ENCODE data around the gene CFAP53. TPM values are rescaled to one million over a fixed set of nuclear protein-coding genes. Genes with fewer than 3 reads are reported as not detected.
"Not testable (repeated sequence)": the region's sequence is repeated elsewhere in the genome, so short reads cannot be mapped to it uniquely, and the experiment has no call there.

The CFAP53 gene
- total RNA-seq, 4 donors from 2014 or later, result 0.40 TPM; not detected in 3

DNA sequence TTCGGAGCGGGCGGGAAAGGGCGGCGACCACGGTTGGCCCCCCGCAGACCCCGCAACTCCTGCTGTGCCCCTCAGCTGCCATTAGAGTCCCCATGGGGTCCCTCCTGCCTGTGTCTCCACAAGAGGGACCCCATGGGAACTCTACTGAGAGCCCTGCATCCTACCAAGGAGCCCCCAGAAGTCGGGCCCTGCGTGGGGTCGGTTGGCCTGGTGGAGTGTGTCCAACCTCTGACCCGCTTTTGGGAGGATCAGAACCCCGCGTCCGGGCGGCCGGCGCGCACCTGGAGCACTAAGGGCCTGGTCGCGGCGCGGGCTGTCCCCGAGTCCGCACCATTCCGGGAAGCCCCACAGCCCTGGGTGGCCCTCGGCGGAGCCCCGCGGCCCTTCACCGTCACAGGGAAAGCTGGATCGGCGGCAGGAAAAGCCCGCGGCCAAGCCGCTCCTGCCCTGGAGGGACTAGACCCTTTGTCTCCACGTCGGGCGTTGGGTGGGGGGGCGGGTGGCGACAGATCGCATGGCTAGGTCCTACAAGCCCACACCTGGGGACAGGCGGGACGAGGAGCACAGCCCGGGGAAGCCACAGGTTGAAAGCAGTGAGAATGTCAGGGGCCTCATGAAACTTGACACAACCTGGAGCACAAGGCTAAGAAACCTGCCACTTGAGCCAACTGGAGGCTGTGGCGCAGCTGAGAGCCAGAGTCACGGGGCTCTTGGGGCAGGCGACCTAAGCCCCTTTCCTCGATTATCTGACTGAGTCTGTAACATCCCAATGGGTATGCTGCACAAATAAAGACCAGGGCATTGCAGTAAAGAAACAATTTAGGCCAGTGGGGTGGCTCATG is 32.4 kb upstream of the CFAP53 start:
- Histone ChIP-seq H3K36me3 (no peaks in the 10 kb centered on the region), H3K27ac (replicated peaks in 1 of 4) (no peak overlapping the region), H3K27me3 (peaks cover 0 to 48% (median 11%) of the 10 kb centered on the region in 4 donors), H3K9me3 (no peaks in the 10 kb centered on the region), H3K4me1 (peaks cover 5 to 14% (median 13%) of the 10 kb centered on the region in 4 donors), H3K4me3 (peak overlapping the region; percentile 48 to 54 (median 49))
- WGBS, result 63% methylated on average over 7 of the region's 49 CpGs
- intact Hi-C loops (cut with DNase I), result no loop called here
- TF ChIP-seq, protein P1, sequence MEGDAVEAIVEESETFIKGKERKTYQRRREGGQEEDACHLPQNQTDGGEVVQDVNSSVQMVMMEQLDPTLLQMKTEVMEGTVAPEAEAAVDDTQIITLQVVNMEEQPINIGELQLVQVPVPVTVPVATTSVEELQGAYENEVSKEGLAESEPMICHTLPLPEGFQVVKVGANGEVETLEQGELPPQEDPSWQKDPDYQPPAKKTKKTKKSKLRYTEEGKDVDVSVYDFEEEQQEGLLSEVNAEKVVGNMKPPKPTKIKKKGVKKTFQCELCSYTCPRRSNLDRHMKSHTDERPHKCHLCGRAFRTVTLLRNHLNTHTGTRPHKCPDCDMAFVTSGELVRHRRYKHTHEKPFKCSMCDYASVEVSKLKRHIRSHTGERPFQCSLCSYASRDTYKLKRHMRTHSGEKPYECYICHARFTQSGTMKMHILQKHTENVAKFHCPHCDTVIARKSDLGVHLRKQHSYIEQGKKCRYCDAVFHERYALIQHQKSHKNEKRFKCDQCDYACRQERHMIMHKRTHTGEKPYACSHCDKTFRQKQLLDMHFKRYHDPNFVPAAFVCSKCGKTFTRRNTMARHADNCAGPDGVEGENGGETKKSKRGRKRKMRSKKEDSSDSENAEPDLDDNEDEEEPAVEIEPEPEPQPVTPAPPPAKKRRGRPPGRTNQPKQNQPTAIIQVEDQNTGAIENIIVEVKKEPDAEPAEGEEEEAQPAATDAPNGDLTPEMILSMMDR (IDR thresholded peaks at IDR 0.05), result no peak
- TF ChIP-seq EP300 (IDR thresholded peaks at IDR 0.05) (no peak), POLR2A (IDR thresholded peaks at IDR 0.05; ENCODE audit: low read depth) (no peak), POLR2AphosphoS5 (IDR thresholded peaks at IDR 0.05) (no peak)
- no peak for DNase-seq (ENCODE audit: extremely low spot score)

DNA sequence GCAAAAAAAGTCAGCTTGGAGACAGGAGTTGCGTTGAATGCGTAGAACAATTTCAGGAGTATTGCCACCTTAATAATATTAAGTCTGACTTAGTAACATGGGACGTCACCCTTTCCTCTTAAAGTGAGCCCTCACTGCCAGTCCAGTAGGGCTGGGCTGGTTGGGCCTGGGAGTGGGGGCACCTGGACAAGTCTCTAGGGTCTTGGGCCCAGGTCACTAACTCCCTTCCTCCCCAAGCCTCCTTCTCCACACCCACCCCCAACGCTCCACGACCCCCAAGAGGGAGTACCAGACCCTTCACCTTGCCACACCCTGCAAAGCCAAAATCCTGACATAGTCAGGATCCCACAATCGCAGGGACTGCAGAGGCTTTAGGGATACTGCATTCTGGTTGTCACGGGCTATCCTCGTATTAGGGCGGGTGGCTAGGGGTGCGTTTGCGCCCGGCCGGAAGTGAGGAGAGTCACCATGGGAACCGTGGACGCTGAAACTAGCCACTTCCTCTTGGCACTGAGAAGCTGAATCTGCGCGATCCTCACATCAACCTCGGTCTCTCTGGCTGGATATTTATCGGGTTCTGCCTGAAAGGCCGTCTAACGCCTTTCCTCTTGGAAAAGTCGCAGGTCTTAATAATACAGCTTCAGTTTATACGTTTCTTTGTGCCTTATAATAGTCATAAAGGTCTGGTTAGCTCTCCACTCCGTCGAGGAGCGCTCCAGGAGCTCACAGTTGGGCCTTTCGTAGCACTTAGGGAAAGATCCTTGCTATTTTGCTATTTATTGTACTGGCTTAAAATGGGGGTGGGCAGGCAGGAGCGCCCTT is 31.5 kb upstream of the CFAP53 start:
- intact Hi-C loops (cut with DNase I), result no loop called here
- Histone ChIP-seq H3K4me3 (peak overlapping the region; percentile 48 to 54 (median 49)), H3K27me3 (peaks cover 0 to 40% (median 11%) of the 10 kb centered on the region in 4 donors), H3K36me3 (no peaks in the 10 kb centered on the region), H3K27ac (replicated peaks in 1 of 4) (no peak overlapping the region), H3K4me1 (peaks cover 5 to 14% (median 13%) of the 10 kb centered on the region in 4 donors), H3K9me3 (no peaks in the 10 kb centered on the region)
- TF ChIP-seq POLR2A (IDR thresholded peaks at IDR 0.05; ENCODE audit: low read depth) (no peak), POLR2AphosphoS5 (IDR thresholded peaks at IDR 0.05) (peak in 1 of 2 donors; percentile 30), EP300 (IDR thresholded peaks at IDR 0.05) (no peak)
- TF ChIP-seq, protein P1 (IDR thresholded peaks at IDR 0.05), result no peak
- 9% methylated on average over 27 of the region's 28 CpGs for WGBS
- DNase-seq (ENCODE audit: extremely low spot score), result no peak

DNA sequence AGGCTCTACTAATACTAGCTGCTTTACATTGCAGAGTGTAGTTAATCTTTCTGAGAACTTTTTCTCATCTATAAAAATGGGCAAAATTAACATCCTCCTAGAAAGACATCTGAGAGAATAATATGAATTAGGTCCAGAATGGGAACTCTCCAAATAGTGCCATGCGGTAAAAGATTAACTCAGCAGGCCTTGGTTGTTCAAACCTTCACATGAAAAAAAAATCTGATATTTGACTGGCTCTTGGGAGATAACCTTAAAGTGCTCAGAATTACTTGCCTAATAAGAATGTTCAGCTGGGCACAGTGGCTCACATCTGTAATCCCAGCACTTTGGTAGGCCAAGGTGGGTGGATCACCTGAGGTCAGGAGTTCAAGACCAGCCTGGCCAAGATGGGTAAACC is 26.7 kb upstream of the CFAP53 start:
- WGBS, result 88% methylated on average over 1 of the region's 1 CpG
- Histone ChIP-seq H3K4me1 (peaks cover 5 to 13% (median 8%) of the 10 kb centered on the region in 4 donors), H3K27ac (replicated peaks in 1 of 4) (no peak overlapping the region), H3K36me3 (no peaks in the 10 kb centered on the region), H3K4me3 (no peak overlapping the region), H3K9me3 (no peaks in the 10 kb centered on the region), H3K27me3 (peaks cover 0 to under 1% (median 0%) of the 10 kb centered on the region in 4 donors)
- no peak for DNase-seq (ENCODE audit: extremely low spot score)
- TF ChIP-seq POLR2A (IDR thresholded peaks at IDR 0.05; ENCODE audit: low read depth) (no peak), EP300 (IDR thresholded peaks at IDR 0.05) (no peak), POLR2AphosphoS5 (IDR thresholded peaks at IDR 0.05) (no peak)
- TF ChIP-seq, protein P1 (IDR thresholded peaks at IDR 0.05), result no peak
- intact Hi-C loops (cut with DNase I), result loop anchor here (5.0 kb wide), 1 partner anchor 79 kb away; no protein-coding TSS in a partner anchor

DNA sequence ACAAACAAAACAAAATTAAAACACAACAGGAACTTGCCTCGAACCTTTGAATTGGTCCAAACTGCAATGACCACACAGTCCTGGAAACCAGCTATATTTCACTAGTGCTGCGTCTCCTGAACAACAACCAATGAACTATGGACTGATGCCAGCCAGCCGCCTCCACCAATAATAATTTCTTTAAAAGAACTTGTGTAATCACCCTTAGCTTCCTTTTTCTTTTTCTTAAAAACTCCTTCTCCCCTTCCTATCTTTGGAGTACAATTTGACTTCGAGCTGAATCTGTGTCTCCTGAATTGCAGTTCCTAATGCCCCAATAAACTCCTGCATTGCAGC is 22.8 kb upstream of the CFAP53 start:
- no peak overlapping the region for H3K4me3 ChIP-seq
- intact Hi-C loops (cut with DNase I), result loop anchor here (10.0 kb wide), 4 partner anchors 474 to 906 kb away; partner anchors contain the start of genes ACAA2, ME2, MEX3C and RPL17
- H3K27ac ChIP-seq (replicated peaks in 1 of 4), result no peak overlapping the region
- peaks cover 4 to 20% (median 19%) of the 10 kb centered on the region in 4 donors for H3K36me3 ChIP-seq
- TF ChIP-seq, protein P1 (IDR thresholded peaks at IDR 0.05), result no peak
- TF ChIP-seq POLR2AphosphoS5 (IDR thresholded peaks at IDR 0.05), result no peak
- TF ChIP-seq EP300 (IDR thresholded peaks at IDR 0.05), result no peak
- TF ChIP-seq POLR2A (IDR thresholded peaks at IDR 0.05; ENCODE audit: low read depth), result no peak
- 71% methylated on average over 4 of the region's 4 CpGs for WGBS
- DNase-seq (ENCODE audit: extremely low spot score), result no peak
- peaks cover 5 to 18% (median 16%) of the 10 kb centered on the region in 4 donors for H3K4me1 ChIP-seq
- H3K27me3 ChIP-seq, result no peaks in the 10 kb centered on the region
- no peaks in the 10 kb centered on the region for H3K9me3 ChIP-seq

DNA sequence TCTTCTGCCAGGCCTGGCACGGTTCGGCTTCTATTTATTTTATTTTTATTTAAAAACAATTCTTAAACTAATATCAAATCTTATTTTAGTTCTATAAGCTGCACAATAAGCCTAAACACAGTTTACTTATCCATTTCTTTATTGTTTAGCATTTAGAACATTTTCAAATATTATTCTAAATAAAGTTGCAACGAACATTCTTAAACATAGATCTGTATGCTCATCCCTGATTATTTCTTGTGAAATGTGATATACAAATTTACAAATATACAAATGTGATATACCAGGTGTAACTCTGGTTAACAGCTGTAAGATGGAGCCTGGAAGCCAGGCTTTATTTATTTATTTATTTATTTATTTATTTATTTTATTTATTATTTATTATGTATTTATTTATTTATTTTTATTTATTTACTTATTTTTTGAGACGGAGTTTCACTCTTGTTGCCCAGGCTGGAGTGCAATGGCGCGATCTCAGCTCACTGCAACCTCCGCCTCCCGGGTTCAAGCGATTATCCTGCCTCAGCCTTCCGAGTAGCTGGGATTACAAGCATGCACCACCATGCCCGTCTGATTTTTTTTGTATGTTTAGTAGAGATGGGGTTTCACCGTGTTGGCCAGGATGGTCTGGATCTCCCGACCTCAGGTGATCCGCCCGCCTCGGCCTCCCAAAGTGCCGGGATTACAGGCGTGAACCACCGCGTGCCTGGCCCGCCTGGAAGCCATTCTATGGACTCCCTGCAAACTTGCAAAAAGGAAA is 22.2 kb upstream of the CFAP53 start:
- Histone ChIP-seq H3K4me3 (peak overlapping the region; percentile 66 to 84 (median 76)), H3K4me1 (peaks cover 5 to 18% (median 16%) of the 10 kb centered on the region in 4 donors), H3K27ac (replicated peaks in 1 of 4) (peak overlapping the region; percentile 82 to 88 (median 87)), H3K36me3 (peaks cover 8 to 25% (median 24%) of the 10 kb centered on the region in 4 donors)
- WGBS, result 74% methylated on average over 21 of the region's 21 CpGs
- H3K9me3 ChIP-seq; H3K27me3 ChIP-seq; DNase-seq (ENCODE audit: extremely low spot score): not testable (repeated sequence)
- intact Hi-C loops (cut with DNase I), result loop anchor here (10.0 kb wide), 4 partner anchors 474 to 906 kb away; partner anchors contain the start of genes ACAA2, ME2, MEX3C and RPL17
